Mesenchymal stem cell (in vitro differentiated cells and primary cell): ENCODE data around the gene RIPK4.
"Not testable (repeated sequence)": the region's sequence is repeated elsewhere in the genome, so short reads cannot be mapped to it uniquely, and the experiment has no call there.

ENCODE experiments used
- DNase-seq: peaks from one replicate; pipeline ENCODE4 v3.0.0-alpha.2; 2013
- H2AFZ ChIP-seq: one replicate; pipeline ENCODE4 v1.6.1; 2013; ENCODE audit warnings: low read depth, mild to moderate bottlenecking, control low read depth, inconsistent platforms, low read length, moderate library complexity
- H2AK5ac ChIP-seq: 2 replicates; pipeline ENCODE4 v1.6.1; 2013; ENCODE audit warnings: low read length, moderate library complexity, mild to moderate bottlenecking, inconsistent platforms; ENCODE audit not compliant: severe bottlenecking
- H2BK120ac ChIP-seq: one replicate; pipeline ENCODE4 v1.6.1; 2013; ENCODE audit warnings: low read depth, mild to moderate bottlenecking, inconsistent platforms, low read length, moderate library complexity
- H2BK12ac ChIP-seq, 2 experiments: one replicate each; pipeline ENCODE4 v1.6.1; 2013; ENCODE audit warnings: inconsistent platforms in 2 of 2, low read length in 2 of 2, mild to moderate bottlenecking in 2 of 2, moderate library complexity in 2 of 2, control low read depth in 1 of 2
- H2BK15ac ChIP-seq: one replicate; pipeline ENCODE4 v1.6.1; 2013; ENCODE audit warnings: mild to moderate bottlenecking, low read depth, inconsistent platforms; ENCODE audit not compliant: poor library complexity, severe bottlenecking
- H2BK5ac ChIP-seq: 2 replicates; pipeline ENCODE4 v1.6.1; 2013; ENCODE audit warnings: low read depth, mild to moderate bottlenecking, low read length, control low read depth, inconsistent platforms; ENCODE audit not compliant: poor library complexity, severe bottlenecking
- H3K14ac ChIP-seq, 2 experiments: one replicate each; pipeline ENCODE4 v1.6.1; 2013; ENCODE audit warnings: inconsistent platforms in 2 of 2, low read length in 2 of 2, control low read depth in 1 of 2, mild to moderate bottlenecking in 1 of 2, moderate library complexity in 1 of 2
- H3K18ac ChIP-seq, 2 experiments: one replicate each; pipeline ENCODE4 v1.6.1; 2013; ENCODE audit warnings: inconsistent platforms in 2 of 2, low read length in 2 of 2, control low read depth in 1 of 2, low read depth in 1 of 2, mild to moderate bottlenecking in 1 of 2
- H3K23ac ChIP-seq, 2 experiments: one replicate each; pipeline ENCODE4 v1.6.1; 2013; ENCODE audit warnings: inconsistent platforms in 2 of 2, low read length in 2 of 2, mild to moderate bottlenecking in 2 of 2, moderate library complexity in 2 of 2, control low read depth in 1 of 2
- H3K27ac ChIP-seq: 2 replicates; pipeline ENCODE4 v1.5.1; 2013; ENCODE audit warnings: mild to moderate bottlenecking, moderate library complexity, low read length, control low read depth, inconsistent platforms; ENCODE audit not compliant: poor library complexity, severe bottlenecking
- H3K27me3 ChIP-seq, 2 experiments: 2 replicates each; pipeline versions ENCODE4 v1.6.1 to v1.7.0; 2013; ENCODE audit warnings: low read length in 2 of 2, mild to moderate bottlenecking in 2 of 2, moderate library complexity in 2 of 2, control low read depth in 1 of 2, inconsistent platforms in 1 of 2; ENCODE audit not compliant: control insufficient read depth in 1 of 2, insufficient read depth in 1 of 2
- H3K36me3 ChIP-seq, 2 experiments: 2 replicates each; pipeline versions ENCODE4 v1.6.1 to v1.7.0; 2013; ENCODE audit warnings: low read length in 2 of 2, control low read depth in 1 of 2, inconsistent platforms in 1 of 2, low read depth in 1 of 2, mild to moderate bottlenecking in 1 of 2; ENCODE audit not compliant: insufficient read depth in 2 of 2, control insufficient read depth in 1 of 2
- H3K4ac ChIP-seq, 2 experiments: one replicate each; pipeline ENCODE4 v1.6.1; 2013; ENCODE audit warnings: inconsistent platforms in 2 of 2, low read length in 2 of 2, mild to moderate bottlenecking in 2 of 2, moderate library complexity in 2 of 2, control low read depth in 1 of 2, low read depth in 1 of 2
- H3K4me1 ChIP-seq: 2 replicates; pipeline ENCODE4 v1.6.1; 2013; ENCODE audit warnings: low read depth, low read length, control low read depth; ENCODE audit not compliant: control insufficient read depth, insufficient read depth
- H3K4me2 ChIP-seq: 2 replicates; pipeline ENCODE4 v1.6.1; 2013; ENCODE audit warnings: low read length, mild to moderate bottlenecking, inconsistent platforms; ENCODE audit not compliant: poor library complexity, severe bottlenecking
- H3K4me3 ChIP-seq, 2 experiments: 2 replicates each; pipeline versions ENCODE4 v1.5.1 to v1.7.0; 2013; ENCODE audit warnings: low read length in 2 of 2, mild to moderate bottlenecking in 2 of 2, control low read depth in 1 of 2, low read depth in 1 of 2; ENCODE audit not compliant: insufficient read depth in 1 of 2
- H3K79me1 ChIP-seq: replicated peaks from 2 replicates; pipeline ENCODE4 v1.6.1; 2013; ENCODE audit warnings: mild to moderate bottlenecking, control low read depth, low read length, inconsistent platforms; ENCODE audit not compliant: poor library complexity, severe bottlenecking
- H3K9ac ChIP-seq: 2 replicates; pipeline ENCODE4 v1.7.0; 2013; ENCODE audit warnings: mild to moderate bottlenecking, low read length, moderate library complexity
- H3K9me3 ChIP-seq: 2 replicates; pipeline ENCODE4 v1.7.0; 2013; ENCODE audit warnings: mild to moderate bottlenecking, low read length; ENCODE audit not compliant: control insufficient read depth
- H4K8ac ChIP-seq: one replicate; pipeline ENCODE4 v1.6.1; 2013; ENCODE audit warnings: inconsistent platforms, mild to moderate bottlenecking, low read length, moderate library complexity
- H4K91ac ChIP-seq: one replicate; pipeline ENCODE4 v1.6.1; 2013; ENCODE audit warnings: mild to moderate bottlenecking, low read length, inconsistent platforms
- WGBS: methylation state at CpG from one replicate; pipeline ENCODE4 v1.1.7; 2013; ENCODE audit warnings: mixed read lengths; 5-methylcytosine and 5-hydroxymethylcytosine counted together

RIPK4 gene

GRCh38 chr21:41716751-41717150 is 50.1 kb downstream of the RIPK4 start:
- H3K79me1 ChIP-seq: no peaks in the 10 kb centered on the region
- H3K4me2 ChIP-seq: no peak overlapping the region
- no peak overlapping the region for H2AFZ ChIP-seq
- H3K27ac ChIP-seq: no peak overlapping the region
- DNase-seq: no peak
- no peak overlapping the region for H3K4ac ChIP-seq
- no peak overlapping the region for H3K14ac ChIP-seq
- H3K4me1 ChIP-seq: peaks cover 4% of the 10 kb centered on the region
- H2BK15ac ChIP-seq: no peak overlapping the region
- no peak overlapping the region for H2AK5ac ChIP-seq
- H3K9me3 ChIP-seq: no peaks in the 10 kb centered on the region
- no peak overlapping the region for H3K9ac ChIP-seq
- H4K91ac ChIP-seq: no peak overlapping the region
- H4K8ac ChIP-seq: no peak overlapping the region
- H2BK5ac ChIP-seq: no peak overlapping the region
- H3K36me3 ChIP-seq: no peaks in the 10 kb centered on the region
- WGBS: 69% methylated on average over 7 of the region's 7 CpGs
- no peak overlapping the region for H2BK12ac ChIP-seq
- H2BK120ac ChIP-seq: no peak overlapping the region
- no peak overlapping the region for H3K23ac ChIP-seq
- H3K4me3 ChIP-seq: no peak overlapping the region
- H3K18ac ChIP-seq: no peak overlapping the region
- H3K27me3 ChIP-seq: peaks cover 35 to 83% of the 10 kb centered on the region in 2 experiments

GRCh38 chr21:41715649-41716281 is 51.1 kb downstream of the RIPK4 start:
- H2BK5ac ChIP-seq: no peak overlapping the region
- H3K18ac ChIP-seq: no peak overlapping the region
- 71% methylated on average over 6 of the region's 8 CpGs for WGBS
- H3K23ac ChIP-seq: no peak overlapping the region
- H2AFZ ChIP-seq: no peak overlapping the region
- H3K79me1 ChIP-seq: no peaks in the 10 kb centered on the region
- DNase-seq: no peak
- H3K4me2 ChIP-seq: no peak overlapping the region
- H3K27ac ChIP-seq: no peak overlapping the region
- H4K91ac ChIP-seq: no peak overlapping the region
- H2BK120ac ChIP-seq: no peak overlapping the region
- H2BK12ac ChIP-seq: no peak overlapping the region
- H3K4ac ChIP-seq: no peak overlapping the region
- no peak overlapping the region for H2AK5ac ChIP-seq
- no peaks in the 10 kb centered on the region for H3K36me3 ChIP-seq
- no peak overlapping the region for H3K14ac ChIP-seq
- peaks cover 44 to 88% of the 10 kb centered on the region in 2 experiments for H3K27me3 ChIP-seq
- H4K8ac ChIP-seq: no peak overlapping the region
- H2BK15ac ChIP-seq: no peak overlapping the region
- no peaks in the 10 kb centered on the region for H3K9me3 ChIP-seq
- H3K4me3 ChIP-seq: no peak overlapping the region
- H3K9ac ChIP-seq: no peak overlapping the region
- H3K4me1 ChIP-seq: peaks cover 4% of the 10 kb centered on the region

DNA sequence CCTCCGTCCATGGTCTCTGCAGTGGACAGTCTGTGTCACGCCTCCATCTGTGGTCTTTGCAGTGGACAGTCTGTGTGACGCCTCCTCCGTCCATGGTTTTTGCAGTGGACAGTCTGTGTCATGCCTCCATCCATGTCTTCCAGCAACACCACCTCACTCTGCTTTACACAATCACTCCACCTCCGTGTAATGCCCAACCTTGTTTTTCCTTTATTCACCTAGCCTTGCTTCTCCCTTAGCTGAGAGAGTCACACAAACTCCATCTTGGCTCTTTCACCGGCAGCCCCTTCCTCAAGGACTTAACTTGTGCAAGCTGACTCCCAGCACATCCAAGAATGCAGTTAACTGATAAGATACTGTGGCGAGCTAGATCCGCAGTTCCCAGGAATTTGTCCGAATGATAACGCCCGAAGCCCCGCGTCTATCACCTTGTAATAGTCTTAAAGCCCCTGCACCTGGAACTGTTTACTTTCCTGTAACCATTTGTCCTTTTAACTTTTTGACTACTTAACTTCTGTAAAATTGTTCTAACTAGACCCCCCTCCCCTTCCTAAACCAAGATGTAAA is 52.5 kb downstream of the RIPK4 start:
- H2BK5ac ChIP-seq, DNase-seq, H3K9me3 ChIP-seq, H2BK120ac ChIP-seq, H2AFZ ChIP-seq, H3K4ac ChIP-seq, H3K9ac ChIP-seq, H3K36me3 ChIP-seq, H3K23ac ChIP-seq, H2BK15ac ChIP-seq, H2AK5ac ChIP-seq, H3K18ac ChIP-seq, H3K4me1 ChIP-seq, H3K79me1 ChIP-seq, H4K91ac ChIP-seq, H3K4me3 ChIP-seq, H2BK12ac ChIP-seq, H3K27ac ChIP-seq, H4K8ac ChIP-seq, H3K4me2 ChIP-seq, H3K14ac ChIP-seq: not testable (repeated sequence)
- peaks cover 48 to 95% of the 10 kb centered on the region in 2 experiments for H3K27me3 ChIP-seq
- WGBS: 35% methylated on average over 13 of the region's 13 CpGs

DNA sequence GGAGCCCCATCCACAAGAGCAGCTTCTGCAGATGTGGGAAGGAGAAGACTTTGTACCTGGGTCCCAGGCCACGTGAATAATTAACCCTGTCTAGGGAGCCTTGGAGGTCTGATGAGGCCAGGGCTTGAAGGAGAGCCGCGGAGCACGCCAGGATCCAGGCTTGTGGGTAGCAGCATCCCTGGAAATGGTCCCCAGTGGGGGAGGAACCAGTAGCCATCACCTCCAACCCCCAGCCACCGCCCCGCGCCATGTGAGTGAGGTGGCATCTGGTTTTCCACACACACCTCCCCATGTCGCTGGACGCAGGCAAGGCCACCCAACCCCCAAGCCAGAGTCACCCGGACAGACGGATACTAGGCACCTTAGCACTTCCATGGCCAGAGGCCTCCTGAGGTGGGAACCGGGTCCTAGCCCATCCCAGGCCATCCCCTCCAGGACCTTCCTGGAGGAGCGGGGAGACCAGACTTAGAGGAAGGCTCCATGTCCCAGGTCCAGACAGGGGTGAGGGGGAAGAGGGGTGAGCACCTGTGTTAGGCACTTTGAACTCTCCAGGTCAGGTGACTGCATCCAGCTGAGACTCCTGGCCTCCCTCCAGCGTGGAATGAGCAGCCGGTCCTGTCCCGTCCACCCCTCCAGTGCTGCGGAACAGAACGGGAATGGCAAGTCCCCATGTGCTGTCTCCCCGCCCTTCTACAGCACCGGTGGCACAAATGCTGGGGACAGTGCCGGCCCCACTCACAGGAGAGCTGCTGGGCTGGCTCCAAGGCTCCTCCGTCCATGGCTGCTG is 53.2 kb downstream of the RIPK4 start:
- H2AK5ac ChIP-seq: no peak overlapping the region

More for the DNA sequence above, 53.2 kb downstream of the RIPK4 start:
- Histone ChIP-seq H2BK15ac (no peak overlapping the region), H4K8ac (no peak overlapping the region), H2BK120ac (no peak overlapping the region), H3K23ac (no peak overlapping the region), H3K4me2 (no peak overlapping the region), H3K4me1 (peaks cover 3% of the 10 kb centered on the region), H4K91ac (no peak overlapping the region), H3K18ac (no peak overlapping the region), H3K27ac (no peak overlapping the region), H3K4ac (no peak overlapping the region), H3K9ac (no peak overlapping the region), H2AFZ (no peak overlapping the region), H3K9me3 (no peaks in the 10 kb centered on the region), H2BK5ac (no peak overlapping the region), H2BK12ac (no peak overlapping the region), H3K27me3 (peaks cover 48 to 95% of the 10 kb centered on the region in 2 experiments), H3K36me3 (no peaks in the 10 kb centered on the region), H3K79me1 (no peaks in the 10 kb centered on the region), H3K14ac (no peak overlapping the region), H3K4me3 (no peak overlapping the region)
- 80% methylated on average over 21 of the region's 22 CpGs for WGBS
- DNase-seq: no peak
